ENCODE data around the gene DLGAP1.

The DLGAP1 gene

GRCh38 chr18:4093676-4094075 lies 361.4 kb downstream of the DLGAP1 start:
- H2AFZ ChIP-seq (ENCODE audit: low read depth, low read length) = no peak overlapping the region
- H3K9me3 ChIP-seq (ENCODE audit: insufficient read depth, low read length) = no peaks in the 10 kb centered on the region
- no peak overlapping the region for H3K4me3 ChIP-seq (ENCODE audit: low read length)
- no peaks in the 10 kb centered on the region for H3K4me1 ChIP-seq (ENCODE audit: low read length)
- H3K27ac ChIP-seq (ENCODE audit: low read length) = no peak overlapping the region
- H3K27me3 ChIP-seq (ENCODE audit: low read depth, low read length) = no peaks in the 10 kb centered on the region
- no peaks in the 10 kb centered on the region for H4K20me1 ChIP-seq (ENCODE audit: insufficient read depth, low read length)
- H3K4me2 ChIP-seq (ENCODE audit: low read length) = no peak overlapping the region
- H3K9ac ChIP-seq (ENCODE audit: low read length) = no peak overlapping the region
- TF ChIP-seq CTCF (IDR thresholded peaks at IDR 0.05; ENCODE audit: low read depth, low read length) (no peak), EZH2phosphoT487 (IDR thresholded peaks at IDR 0.05; ENCODE audit: low read depth) (no peak)
- no peaks in the 10 kb centered on the region for H3K79me2 ChIP-seq (ENCODE audit: low read length)
- no peaks in the 10 kb centered on the region for H3K36me3 ChIP-seq (replicated peaks; ENCODE audit: low read depth, low read length)

GRCh38 chr18:4084382-4084900 lies 370.7 kb downstream of the DLGAP1 start:
- no peak overlapping the region for H3K9ac ChIP-seq (ENCODE audit: low read length)
- no peak overlapping the region for H2AFZ ChIP-seq (ENCODE audit: low read depth, low read length)
- H3K4me2 ChIP-seq (ENCODE audit: low read length) = no peak overlapping the region
- H3K9me3 ChIP-seq (ENCODE audit: insufficient read depth, low read length) = no peaks in the 10 kb centered on the region
- H3K27me3 ChIP-seq (ENCODE audit: low read depth, low read length) = no peaks in the 10 kb centered on the region
- no peaks in the 10 kb centered on the region for H3K4me1 ChIP-seq (ENCODE audit: low read length)
- H4K20me1 ChIP-seq (ENCODE audit: insufficient read depth, low read length) = no peaks in the 10 kb centered on the region
- no peak overlapping the region for H3K27ac ChIP-seq (ENCODE audit: low read length)
- no peaks in the 10 kb centered on the region for H3K79me2 ChIP-seq (ENCODE audit: low read length)
- H3K36me3 ChIP-seq (replicated peaks; ENCODE audit: low read depth, low read length) = no peaks in the 10 kb centered on the region
- H3K4me3 ChIP-seq (ENCODE audit: low read length) = no peak overlapping the region
- TF ChIP-seq CTCF (IDR thresholded peaks at IDR 0.05; ENCODE audit: low read depth, low read length) (no peak), EZH2phosphoT487 (IDR thresholded peaks at IDR 0.05; ENCODE audit: low read depth) (no peak)

- no peak overlapping the region for H2AFZ ChIP-seq (ENCODE audit: low read depth, low read length)
- no peaks in the 10 kb centered on the region for H3K79me2 ChIP-seq (ENCODE audit: low read length)
- no peaks in the 10 kb centered on the region for H3K36me3 ChIP-seq (replicated peaks; ENCODE audit: low read depth, low read length)
- H3K4me3 ChIP-seq (ENCODE audit: low read length) = no peak overlapping the region
- no peaks in the 10 kb centered on the region for H3K9me3 ChIP-seq (ENCODE audit: insufficient read depth, low read length)
- no peak overlapping the region for H3K9ac ChIP-seq (ENCODE audit: low read length)
- H3K4me2 ChIP-seq (ENCODE audit: low read length) = no peak overlapping the region
- H3K27ac ChIP-seq (ENCODE audit: low read length) = no peak overlapping the region
- TF ChIP-seq CTCF (IDR thresholded peaks at IDR 0.05; ENCODE audit: low read depth, low read length) (no peak), EZH2phosphoT487 (IDR thresholded peaks at IDR 0.05; ENCODE audit: low read depth) (no peak)
- H3K27me3 ChIP-seq (ENCODE audit: low read depth, low read length) = no peaks in the 10 kb centered on the region
- H4K20me1 ChIP-seq (ENCODE audit: insufficient read depth, low read length) = no peaks in the 10 kb centered on the region
- no peaks in the 10 kb centered on the region for H3K4me1 ChIP-seq (ENCODE audit: low read length)
Observed at GRCh38 chr18:4078246-4078645, 376.9 kb downstream of the DLGAP1 start.

- Histone ChIP-seq H3K36me3 (replicated peaks; ENCODE audit: low read depth, low read length) (no peaks in the 10 kb centered on the region), H3K4me1 (ENCODE audit: low read length) (no peaks in the 10 kb centered on the region)
Observed at GRCh38 chr18:4077721-4078120, 377.4 kb downstream of the DLGAP1 start.

More at GRCh38 chr18:4077721-4078120, 377.4 kb downstream of the DLGAP1 start:
- Histone ChIP-seq H3K27ac (ENCODE audit: low read length) (no peak overlapping the region), H3K4me3 (ENCODE audit: low read length) (no peak overlapping the region), H4K20me1 (ENCODE audit: insufficient read depth, low read length) (no peaks in the 10 kb centered on the region), H3K4me2 (ENCODE audit: low read length) (no peak overlapping the region), H2AFZ (ENCODE audit: low read depth, low read length) (no peak overlapping the region), H3K79me2 (ENCODE audit: low read length) (no peaks in the 10 kb centered on the region), H3K9me3 (ENCODE audit: insufficient read depth, low read length) (no peaks in the 10 kb centered on the region), H3K27me3 (ENCODE audit: low read depth, low read length) (no peaks in the 10 kb centered on the region), H3K9ac (ENCODE audit: low read length) (no peak overlapping the region)
- TF ChIP-seq CTCF (IDR thresholded peaks at IDR 0.05; ENCODE audit: low read depth, low read length) (no peak), EZH2phosphoT487 (IDR thresholded peaks at IDR 0.05; ENCODE audit: low read depth) (no peak)
